ENCODE data around the gene ELP4.
A peak's percentile ranks its signal among the peaks of the same experiment; 100 is the strongest.

The ELP4 gene

GRCh38 chr11:31656051-31656450, 146.5 kb downstream of the ELP4 start:
- Histone ChIP-seq H2BK15ac (ENCODE audit: low read length) (no peak overlapping the region), H3K9ac (ENCODE audit: low read depth, low read length, poor library complexity) (no peak overlapping the region), H2BK12ac (ENCODE audit: low read length) (no peak overlapping the region), H3K79me1 (ENCODE audit: low read depth, low read length) (no peaks in the 10 kb centered on the region), H3K4me2 (ENCODE audit: insufficient read depth, low read length, poor library complexity, severe bottlenecking) (no peak overlapping the region), H3K23ac (ENCODE audit: low read depth, low read length, poor library complexity) (no peak overlapping the region), H2BK120ac (ENCODE audit: low read depth, low read length) (no peak overlapping the region), H3K27ac (replicated peaks; ENCODE audit: low read length) (no peak overlapping the region), H3K4me1 (ENCODE audit: control insufficient read depth in 2 of 2, insufficient read depth in 1 of 2, low read depth in 1 of 2, low read length in 2 of 2) (peaks cover 0 to 5% of the 10 kb centered on the region in 2 donors), H3K4ac (ENCODE audit: low read length) (no peak overlapping the region), H3K14ac (ENCODE audit: low read length) (no peak overlapping the region), H2AK5ac (ENCODE audit: low read depth, low read length) (no peak overlapping the region), H2BK5ac (ENCODE audit: low read length) (no peak overlapping the region), H4K8ac (ENCODE audit: low read depth, low read length) (no peak overlapping the region), H3K4me3 (ENCODE audit: low read length in 2 of 2) (no peak overlapping the region), H3K27me3 (ENCODE audit: control insufficient read depth in 3 of 3, insufficient read depth in 3 of 3, low read depth in 1 of 3, low read length in 3 of 3) (no peaks in the 10 kb centered on the region), H3K36me3 (replicated peaks in 1 of 2; ENCODE audit: control insufficient read depth in 2 of 2, insufficient read depth in 2 of 2, low read length in 2 of 2) (no peaks in the 10 kb centered on the region), H3K18ac (ENCODE audit: low read length) (no peak overlapping the region), H2AFZ (ENCODE audit: low read length) (no peak overlapping the region), H4K91ac (ENCODE audit: low read depth, low read length, poor library complexity) (no peak overlapping the region), H3K9me3 (replicated peaks in 1 of 2; ENCODE audit: control insufficient read depth in 2 of 2, insufficient read depth in 1 of 2, low read depth in 1 of 2, low read length in 2 of 2) (no peaks in the 10 kb centered on the region)
- DNase-seq (ENCODE audit: low spot score) = no peak
- no CpG with 5 or more reads among the region's 1 CpG for WGBS, 2 donors (ENCODE audit: extremely low coverage in 2 of 2, insufficient read length in 2 of 2, insufficient replicate concordance in 1 of 2)

GRCh38 chr11:31657091-31657490, 147.5 kb downstream of the ELP4 start:
- no peak for DNase-seq (ENCODE audit: low spot score)
- H3K9ac ChIP-seq (ENCODE audit: low read depth, low read length, poor library complexity) = no peak overlapping the region
- no peaks in the 10 kb centered on the region for H3K36me3 ChIP-seq (replicated peaks in 1 of 2; ENCODE audit: control insufficient read depth in 2 of 2, insufficient read depth in 2 of 2, low read length in 2 of 2)
- H2BK120ac ChIP-seq (ENCODE audit: low read depth, low read length) = no peak overlapping the region
- no CpG with 5 or more reads among the region's 1 CpG for WGBS, 2 donors (ENCODE audit: extremely low coverage in 2 of 2, insufficient read length in 2 of 2, insufficient replicate concordance in 1 of 2)
- H3K4me2 ChIP-seq (ENCODE audit: insufficient read depth, low read length, poor library complexity, severe bottlenecking) = no peak overlapping the region
- no peaks in the 10 kb centered on the region for H3K27me3 ChIP-seq (ENCODE audit: control insufficient read depth in 3 of 3, insufficient read depth in 3 of 3, low read depth in 1 of 3, low read length in 3 of 3)
- H4K8ac ChIP-seq (ENCODE audit: low read depth, low read length) = no peak overlapping the region
- H2BK5ac ChIP-seq (ENCODE audit: low read length) = no peak overlapping the region
- peaks cover 2 to 5% of the 10 kb centered on the region in 2 donors for H3K4me1 ChIP-seq (ENCODE audit: control insufficient read depth in 2 of 2, insufficient read depth in 1 of 2, low read depth in 1 of 2, low read length in 2 of 2)
- H2BK12ac ChIP-seq (ENCODE audit: low read length) = no peak overlapping the region
- H3K79me1 ChIP-seq (ENCODE audit: low read depth, low read length) = no peaks in the 10 kb centered on the region
- no peak overlapping the region for H3K18ac ChIP-seq (ENCODE audit: low read length)
- no peak overlapping the region for H3K14ac ChIP-seq (ENCODE audit: low read length)
- no peak overlapping the region for H2BK15ac ChIP-seq (ENCODE audit: low read length)
- no peak overlapping the region for H3K23ac ChIP-seq (ENCODE audit: low read depth, low read length, poor library complexity)
- no peak overlapping the region for H3K4ac ChIP-seq (ENCODE audit: low read length)
- no peak overlapping the region for H3K27ac ChIP-seq (replicated peaks; ENCODE audit: low read length)
- no peak overlapping the region for H3K4me3 ChIP-seq (ENCODE audit: low read length in 2 of 2)
- H2AK5ac ChIP-seq (ENCODE audit: low read depth, low read length) = no peak overlapping the region
- no peak overlapping the region for H4K91ac ChIP-seq (ENCODE audit: low read depth, low read length, poor library complexity)
- H2AFZ ChIP-seq (ENCODE audit: low read length) = no peak overlapping the region
- H3K9me3 ChIP-seq (replicated peaks in 1 of 2; ENCODE audit: control insufficient read depth in 2 of 2, insufficient read depth in 1 of 2, low read depth in 1 of 2, low read length in 2 of 2) = no peaks in the 10 kb centered on the region

- Histone ChIP-seq H3K79me1 (ENCODE audit: low read depth, low read length) (no peaks in the 10 kb centered on the region), H3K14ac (ENCODE audit: low read length) (no peak overlapping the region), H3K4me1 (ENCODE audit: control insufficient read depth in 2 of 2, insufficient read depth in 1 of 2, low read depth in 1 of 2, low read length in 2 of 2) (peaks cover 6 to 23% of the 10 kb centered on the region in 2 donors), H2AFZ (ENCODE audit: low read length) (no peak overlapping the region), H3K4me3 (ENCODE audit: low read length in 2 of 2) (no peak overlapping the region), H4K91ac (ENCODE audit: low read depth, low read length, poor library complexity) (no peak overlapping the region), H3K4me2 (ENCODE audit: insufficient read depth, low read length, poor library complexity, severe bottlenecking) (no peak overlapping the region), H3K27me3 (ENCODE audit: control insufficient read depth in 3 of 3, insufficient read depth in 3 of 3, low read depth in 1 of 3, low read length in 3 of 3) (no peaks in the 10 kb centered on the region), H3K9ac (ENCODE audit: low read depth, low read length, poor library complexity) (no peak overlapping the region), H2BK5ac (ENCODE audit: low read length) (no peak overlapping the region), H2BK15ac (ENCODE audit: low read length) (no peak overlapping the region), H2AK5ac (ENCODE audit: low read depth, low read length) (no peak overlapping the region), H3K4ac (ENCODE audit: low read length) (no peak overlapping the region), H3K36me3 (replicated peaks in 1 of 2; ENCODE audit: control insufficient read depth in 2 of 2, insufficient read depth in 2 of 2, low read length in 2 of 2) (no peaks in the 10 kb centered on the region), H2BK12ac (ENCODE audit: low read length) (no peak overlapping the region), H3K23ac (ENCODE audit: low read depth, low read length, poor library complexity) (no peak overlapping the region), H3K18ac (ENCODE audit: low read length) (no peak overlapping the region), H3K27ac (replicated peaks; ENCODE audit: low read length) (no peak overlapping the region), H3K9me3 (replicated peaks in 1 of 2; ENCODE audit: control insufficient read depth in 2 of 2, insufficient read depth in 1 of 2, low read depth in 1 of 2, low read length in 2 of 2) (no peaks in the 10 kb centered on the region), H4K8ac (ENCODE audit: low read depth, low read length) (no peak overlapping the region), H2BK120ac (ENCODE audit: low read depth, low read length) (no peak overlapping the region)
- peak; percentile 59 for DNase-seq (ENCODE audit: low spot score)
- WGBS, 2 donors (ENCODE audit: extremely low coverage in 2 of 2, insufficient read length in 2 of 2, insufficient replicate concordance in 1 of 2) = no CpG with 5 or more reads among the region's 3 CpGs
Observed at GRCh38 chr11:31664129-31664528, 154.6 kb downstream of the ELP4 start.

- no peak for DNase-seq (ENCODE audit: low spot score)
- Histone ChIP-seq H3K79me1 (ENCODE audit: low read depth, low read length) (no peaks in the 10 kb centered on the region), H2BK5ac (ENCODE audit: low read length) (no peak overlapping the region), H4K8ac (ENCODE audit: low read depth, low read length) (no peak overlapping the region), H3K27ac (replicated peaks; ENCODE audit: low read length) (no peak overlapping the region), H2AFZ (ENCODE audit: low read length) (no peak overlapping the region), H3K9me3 (replicated peaks in 1 of 2; ENCODE audit: control insufficient read depth in 2 of 2, insufficient read depth in 1 of 2, low read depth in 1 of 2, low read length in 2 of 2) (no peaks in the 10 kb centered on the region), H3K4ac (ENCODE audit: low read length) (no peak overlapping the region), H4K91ac (ENCODE audit: low read depth, low read length, poor library complexity) (no peak overlapping the region), H3K23ac (ENCODE audit: low read depth, low read length, poor library complexity) (no peak overlapping the region), H3K9ac (ENCODE audit: low read depth, low read length, poor library complexity) (no peak overlapping the region), H3K36me3 (replicated peaks in 1 of 2; ENCODE audit: control insufficient read depth in 2 of 2, insufficient read depth in 2 of 2, low read length in 2 of 2) (no peaks in the 10 kb centered on the region), H2AK5ac (ENCODE audit: low read depth, low read length) (no peak overlapping the region), H3K27me3 (ENCODE audit: control insufficient read depth in 3 of 3, insufficient read depth in 3 of 3, low read depth in 1 of 3, low read length in 3 of 3) (no peaks in the 10 kb centered on the region), H3K4me3 (ENCODE audit: low read length in 2 of 2) (no peak overlapping the region), H3K4me1 (ENCODE audit: control insufficient read depth in 2 of 2, insufficient read depth in 1 of 2, low read depth in 1 of 2, low read length in 2 of 2) (peaks cover 6 to 23% of the 10 kb centered on the region in 2 donors), H2BK15ac (ENCODE audit: low read length) (no peak overlapping the region), H3K14ac (ENCODE audit: low read length) (no peak overlapping the region), H3K4me2 (ENCODE audit: insufficient read depth, low read length, poor library complexity, severe bottlenecking) (no peak overlapping the region), H2BK120ac (ENCODE audit: low read depth, low read length) (no peak overlapping the region), H2BK12ac (ENCODE audit: low read length) (no peak overlapping the region), H3K18ac (ENCODE audit: low read length) (no peak overlapping the region)
- no CpG with 5 or more reads among the region's 3 CpGs for WGBS, 2 donors (ENCODE audit: extremely low coverage in 2 of 2, insufficient read length in 2 of 2, insufficient replicate concordance in 1 of 2)
Observed at GRCh38 chr11:31664954-31665353, 155.4 kb downstream of the ELP4 start.
